HG03060 (cell line): ENCODE data around the gene PLTP.
"Not testable (repeated sequence)": the region's sequence is repeated elsewhere in the genome, so short reads cannot be mapped to it uniquely, and the experiment has no call there.

Experiments used
- ATAC-seq: cut with Tn5 transposase; IDR thresholded peaks from one replicate; pipeline ENCODE4 v1.9.1; 2021; ENCODE audit warnings: low read depth, moderate number of reproducible peaks; ENCODE audit not compliant: unreplicated experiment

Gene PLTP

DNA sequence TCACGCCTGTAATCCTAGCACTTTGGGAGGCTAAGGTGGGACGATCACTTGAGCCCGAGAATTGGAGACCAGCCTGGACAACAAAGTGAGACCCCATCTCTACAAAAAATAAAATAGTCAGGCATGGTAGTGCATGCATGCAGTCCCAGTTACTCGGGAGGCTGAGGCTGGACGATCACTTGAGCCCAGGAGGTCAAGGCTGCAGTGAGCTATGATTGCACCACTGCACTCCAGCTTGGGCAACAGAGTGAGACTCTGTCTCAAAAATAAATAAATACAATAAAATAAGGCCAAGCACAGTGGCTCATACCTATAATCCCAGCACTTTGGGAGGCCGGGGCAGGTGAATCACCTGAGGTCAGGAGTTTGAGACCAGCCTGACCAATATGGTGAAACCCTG, 10.6 kb downstream of the PLTP start:
- ATAC-seq, result not testable (repeated sequence)

DNA sequence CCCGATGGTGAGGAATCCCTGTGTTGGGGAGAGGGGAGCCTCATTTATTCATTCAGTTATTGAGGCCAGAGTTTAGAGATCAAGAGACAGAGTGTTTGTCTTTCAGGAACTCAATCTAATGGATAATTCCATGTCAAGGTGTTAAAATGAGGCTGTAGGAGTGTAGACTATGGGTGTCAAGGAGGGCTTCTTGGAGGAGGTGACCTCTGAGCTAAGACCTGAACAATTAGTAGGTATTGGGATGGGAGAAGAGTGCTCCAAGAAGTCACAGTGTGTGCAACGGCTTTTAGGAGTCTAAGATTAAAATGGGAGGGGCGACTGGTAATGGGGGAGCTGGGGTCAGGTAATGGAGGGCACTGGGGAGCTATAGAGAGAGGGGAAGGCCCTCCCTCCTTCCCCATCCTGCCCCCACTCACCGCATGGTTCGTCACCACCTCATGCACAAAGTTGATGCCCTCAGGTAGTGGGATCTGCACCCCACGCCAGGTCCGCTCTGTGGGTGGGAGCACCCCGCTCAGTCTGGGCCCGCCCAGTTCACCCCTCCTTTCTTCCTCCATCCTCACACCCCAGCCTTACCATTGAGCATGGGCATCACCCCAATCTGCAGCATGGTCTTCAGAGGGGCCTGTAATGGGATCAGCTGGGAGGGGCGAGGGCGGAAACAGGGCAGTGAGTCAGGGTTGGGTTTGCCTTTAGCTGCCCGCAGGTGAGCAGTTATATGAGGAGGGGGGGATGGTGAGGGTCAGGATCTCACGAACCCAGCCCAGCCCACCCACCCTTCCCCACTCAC, 12.7 kb downstream of the PLTP start:
- no peak for ATAC-seq

DNA sequence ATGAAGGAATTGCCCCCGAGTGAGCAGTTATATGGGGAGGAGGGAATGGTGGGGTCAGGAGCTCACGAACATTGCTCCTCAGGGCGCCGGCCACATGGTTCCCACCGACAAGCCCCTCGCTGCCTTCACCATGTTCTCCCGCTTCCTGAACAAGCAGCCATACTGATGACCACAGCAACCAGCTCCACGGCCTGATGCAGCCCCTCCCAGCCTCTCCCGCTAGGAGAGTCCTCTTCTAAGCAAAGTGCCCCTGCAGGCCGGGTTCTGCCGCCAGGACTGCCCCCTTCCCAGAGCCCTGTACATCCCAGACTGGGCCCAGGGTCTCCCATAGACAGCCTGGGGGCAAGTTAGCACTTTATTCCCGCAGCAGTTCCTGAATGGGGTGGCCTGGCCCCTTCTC, 13.7 kb downstream of the PLTP start:
- ATAC-seq, result no peak

DNA sequence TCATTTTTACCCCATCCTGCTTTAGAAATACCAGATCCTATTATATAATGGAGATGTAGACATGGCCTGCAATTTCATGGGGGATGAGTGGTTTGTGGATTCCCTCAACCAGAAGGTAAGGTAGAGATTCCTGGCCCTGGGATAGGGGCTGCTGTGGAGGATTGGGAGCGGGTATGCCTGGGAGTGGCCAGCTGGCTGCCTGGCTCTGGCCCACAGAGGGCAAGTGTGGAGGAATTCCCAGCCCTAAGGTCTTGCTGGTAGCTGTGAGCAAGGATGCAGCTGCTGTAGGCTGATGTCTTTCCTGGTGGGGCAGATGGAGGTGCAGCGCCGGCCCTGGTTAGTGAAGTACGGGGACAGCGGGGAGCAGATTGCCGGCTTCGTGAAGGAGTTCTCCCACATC, 14.3 kb downstream of the PLTP start:
- no peak for ATAC-seq

GRCh38 chr20:45897289-45897688, 14.7 kb downstream of the PLTP start:
- no peak for ATAC-seq

GRCh38 chr20:45896641-45897161, 15.3 kb downstream of the PLTP start:
- ATAC-seq, result no peak

GRCh38 chr20:45894797-45895196, 17.2 kb downstream of the PLTP start:
- ATAC-seq, result no peak

DNA sequence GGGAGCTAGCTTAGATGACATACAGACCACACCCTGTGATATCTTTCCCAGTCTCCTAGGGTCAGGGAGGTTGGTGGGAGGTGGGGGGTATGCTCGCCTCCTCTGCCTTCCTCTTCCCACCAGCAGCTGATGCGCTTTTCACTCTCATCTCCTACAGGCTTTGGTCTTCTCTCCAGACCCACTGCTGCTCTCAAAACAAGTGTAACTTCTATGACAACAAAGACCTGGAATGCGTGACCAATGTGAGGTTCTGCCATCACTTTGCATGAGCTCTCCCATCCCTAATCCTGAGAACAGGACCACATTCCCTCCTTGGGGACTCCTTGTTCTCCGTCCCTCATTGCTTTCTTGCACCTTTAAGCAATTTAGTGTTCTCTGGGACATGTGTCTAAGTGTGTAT, 18.1 kb downstream of the PLTP start:
- ATAC-seq, result no peak

GRCh38 chr20:45892828-45893500, 19.0 kb downstream of the PLTP start:
- ATAC-seq, result no peak

GRCh38 chr20:45892049-45892825, 19.7 kb downstream of the PLTP start:
- ATAC-seq, result no peak

- peak; percentile 40 for ATAC-seq
Measured at GRCh38 chr20:45890985-45891983, 20.7 kb downstream of the PLTP start, which contains the start of the genes CTSA and NEURL2. CTSA (plus strand) TSS chr20:45891335; CDS start chr20:45891569, 234 bp downstream. NEURL2 (minus strand) TSS chr20:45891208; CDS start chr20:45890991, 217 bp downstream.

GRCh38 chr20:45890077-45890984, 21.6 kb downstream of the PLTP start:
- no peak for ATAC-seq

- ATAC-seq, result no peak
Measured at GRCh38 chr20:45888681-45889080, 23.3 kb downstream of the PLTP start.

GRCh38 chr20:45887346-45887715, 24.6 kb downstream of the PLTP start, which contains the start of gene SPATA25:
SPATA25 (minus strand) TSS chr20:45887622; CDS start chr20:45887590, 32 bp downstream.
- ATAC-seq, result no peak

DNA sequence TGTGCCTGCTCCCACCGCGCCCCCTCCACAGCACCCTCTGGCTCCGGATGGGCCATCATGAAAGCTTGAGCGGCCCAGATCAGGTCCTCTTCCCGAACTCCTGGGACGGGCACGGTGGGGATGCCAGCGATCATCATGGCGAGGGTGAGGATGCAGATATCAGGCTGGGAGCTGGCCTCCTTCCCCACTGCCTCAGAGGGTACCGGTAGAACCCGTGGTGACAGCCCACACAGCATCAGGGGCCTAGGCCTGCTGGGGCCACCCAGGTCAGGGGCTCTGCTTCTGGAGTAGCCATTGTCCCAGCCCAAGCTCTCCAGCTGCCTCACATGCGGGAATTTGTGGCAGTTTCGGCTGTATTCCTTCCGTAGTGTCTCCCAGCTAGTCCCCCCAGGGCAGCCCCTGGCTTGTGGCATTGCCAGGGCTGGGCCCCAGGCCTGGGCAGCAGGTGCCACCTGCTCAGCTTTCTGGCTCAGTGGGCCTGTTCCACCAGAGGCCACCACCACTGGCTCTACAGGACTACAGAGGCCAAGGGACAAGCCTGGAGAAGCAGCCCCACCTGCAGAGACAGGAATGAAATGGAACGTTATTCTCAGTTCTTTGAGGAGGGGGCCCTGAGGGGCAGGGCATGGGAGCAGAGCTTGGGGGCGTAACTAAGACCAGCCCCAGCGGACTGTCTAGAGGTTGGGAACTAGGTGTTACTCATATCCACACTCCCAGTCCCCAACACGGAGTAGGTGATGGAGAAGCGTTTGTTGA, 25.2 kb downstream of the PLTP start:
- ATAC-seq, result no peak

DNA sequence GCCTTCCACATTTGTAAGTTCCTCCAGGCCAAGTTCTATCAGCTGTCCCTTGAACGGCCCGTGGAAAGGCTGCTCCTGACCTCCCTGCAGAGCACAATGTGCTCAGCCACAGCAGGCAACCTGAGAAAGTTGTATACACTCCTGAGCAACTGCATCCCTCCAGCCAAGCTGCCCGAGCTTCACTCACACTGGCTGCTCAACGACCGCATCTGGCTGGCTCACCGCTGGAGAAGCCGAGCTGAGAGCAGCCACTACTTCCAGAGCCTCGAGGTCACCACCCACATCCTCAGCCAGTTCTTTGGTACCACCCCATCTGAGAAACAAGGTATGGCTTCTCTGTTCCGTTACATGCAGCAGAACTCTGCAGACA, 28.9 kb downstream of the PLTP start:
- no peak for ATAC-seq

DNA sequence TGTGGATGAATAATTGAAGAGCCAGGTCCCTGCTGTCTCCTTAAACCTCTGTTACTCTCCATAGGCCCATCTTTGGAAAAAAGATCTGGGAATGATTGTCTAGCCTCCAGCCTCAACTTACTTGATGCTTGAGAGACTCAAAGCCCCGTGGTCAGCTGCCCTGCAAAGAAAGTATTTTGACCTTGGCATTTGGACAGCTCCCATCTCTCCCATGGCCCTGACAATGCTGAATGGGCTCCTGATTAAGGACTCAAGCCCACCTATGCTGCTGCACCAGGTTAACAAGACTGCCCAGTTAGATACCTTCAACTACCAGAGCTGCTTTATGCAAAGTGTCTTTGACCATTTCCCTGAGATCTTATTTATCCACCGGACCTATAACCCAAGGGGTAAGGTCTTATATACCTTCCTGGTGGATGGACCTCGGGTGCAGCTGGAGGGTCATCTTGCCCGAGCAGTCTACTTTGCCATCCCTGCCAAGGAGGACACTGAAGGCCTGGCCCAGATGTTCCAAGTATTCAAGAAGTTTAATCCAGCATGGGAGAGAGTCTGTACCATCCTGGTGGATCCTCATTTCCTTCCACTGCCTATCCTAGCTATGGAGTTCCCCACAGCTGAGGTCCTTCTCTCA, 29.4 kb downstream of the PLTP start:
- no peak for ATAC-seq
